ENCODE results near the gene KRTAP5-2. TPM values are rescaled to one million over a fixed set of nuclear protein-coding genes. Genes with fewer than 3 reads are reported as not detected.
"Not testable (repeated sequence)": the region's sequence is repeated elsewhere in the genome, so short reads cannot be mapped to it uniquely, and the experiment has no call there.

Gene KRTAP5-2
- total RNA-seq, 1 experiment from 2014 or later, result not detected

- no peak for DNase-seq (ENCODE audit: low spot score)
- in situ Hi-C loops (cut with HindIII; ENCODE audit: low sequenced_read_pairs), result loop anchor here (10.0 kb wide), 1 partner anchor 95 kb away; no protein-coding TSS in a partner anchor
Observed at GRCh38 chr11:1629326-1630185, 31.5 kb upstream of the KRTAP5-2 start, which contains the start of gene KRTAP5-5. KRTAP5-5 (plus strand) TSS chr11:1629775; CDS start chr11:1629841, 66 bp downstream.

- peak; percentile 60 for DNase-seq (ENCODE audit: low spot score)
- in situ Hi-C loops (cut with HindIII; ENCODE audit: low sequenced_read_pairs), result loop anchor here (10.0 kb wide), 1 partner anchor 94 kb away; no protein-coding TSS in a partner anchor
Observed at GRCh38 chr11:1628506-1629325, 30.6 kb upstream of the KRTAP5-2 start.

GRCh38 chr11:1625541-1625940 is 27.4 kb upstream of the KRTAP5-2 start:
- DNase-seq (ENCODE audit: low spot score), result no peak
- in situ Hi-C loops (cut with HindIII; ENCODE audit: low sequenced_read_pairs), result loop anchor here (10.0 kb wide), 1 partner anchor 91 kb away; no protein-coding TSS in a partner anchor

- in situ Hi-C loops (cut with HindIII; ENCODE audit: low sequenced_read_pairs), result loop anchor here (10.0 kb wide), 1 partner anchor 90 kb away; no protein-coding TSS in a partner anchor
- no peak for DNase-seq (ENCODE audit: low spot score)
Observed at GRCh38 chr11:1624621-1625020, 26.5 kb upstream of the KRTAP5-2 start.

- DNase-seq (ENCODE audit: low spot score), result no peak
- in situ Hi-C loops (cut with HindIII; ENCODE audit: low sequenced_read_pairs), result loop anchor here (10.0 kb wide), 1 partner anchor 89 kb away; no protein-coding TSS in a partner anchor
Observed at GRCh38 chr11:1623716-1624115, 25.6 kb upstream of the KRTAP5-2 start.

GRCh38 chr11:1622086-1622485 is 24.0 kb upstream of the KRTAP5-2 start, which contains the start of gene KRTAP5-4:
KRTAP5-4 (minus strand) TSS chr11:1622138; CDS start chr11:1622093, 45 bp downstream.
- in situ Hi-C loops (cut with HindIII; ENCODE audit: low sequenced_read_pairs), result loop anchor here (10.0 kb wide), 1 partner anchor 87 kb away; no protein-coding TSS in a partner anchor
- DNase-seq (ENCODE audit: low spot score), result peak; percentile 37

- in situ Hi-C loops (cut with HindIII; ENCODE audit: low sequenced_read_pairs), result no loop called here
- DNase-seq (ENCODE audit: low spot score), result no peak
Observed at GRCh38 chr11:1619449-1619848, 21.4 kb upstream of the KRTAP5-2 start.

GRCh38 chr11:1618231-1618630 is 20.1 kb upstream of the KRTAP5-2 start:
- no peak for DNase-seq (ENCODE audit: low spot score)
- in situ Hi-C loops (cut with HindIII; ENCODE audit: low sequenced_read_pairs), result no loop called here

GRCh38 chr11:1608363-1608762 is 10.3 kb upstream of the KRTAP5-2 start, which contains the start of gene KRTAP5-3:
KRTAP5-3 (minus strand) TSS chr11:1608463; CDS start chr11:1608385, 78 bp downstream.
- no peak for DNase-seq (ENCODE audit: low spot score)
- in situ Hi-C loops (cut with HindIII; ENCODE audit: low sequenced_read_pairs), result no loop called here

GRCh38 chr11:1607901-1608300 is 9.8 kb upstream of the KRTAP5-2 start:
- DNase-seq (ENCODE audit: low spot score); in situ Hi-C loops (cut with HindIII; ENCODE audit: low sequenced_read_pairs): not testable (repeated sequence)

GRCh38 chr11:1607156-1607845 is 9.2 kb upstream of the KRTAP5-2 start:
- not testable (repeated sequence) for DNase-seq (ENCODE audit: low spot score)

GRCh38 chr11:1605923-1606322 is 7.8 kb upstream of the KRTAP5-2 start:
- in situ Hi-C loops (cut with HindIII; ENCODE audit: low sequenced_read_pairs); DNase-seq (ENCODE audit: low spot score): not testable (repeated sequence)

More at GRCh38 chr11:1607156-1607845, 9.2 kb upstream of the KRTAP5-2 start:
- in situ Hi-C loops (cut with HindIII; ENCODE audit: low sequenced_read_pairs), result not testable (repeated sequence)

GRCh38 chr11:1604711-1605110 is 6.6 kb upstream of the KRTAP5-2 start:
- no peak for DNase-seq (ENCODE audit: low spot score)
- in situ Hi-C loops (cut with HindIII; ENCODE audit: low sequenced_read_pairs), result no loop called here

GRCh38 chr11:1604181-1604580 is 6.1 kb upstream of the KRTAP5-2 start:
- in situ Hi-C loops (cut with HindIII; ENCODE audit: low sequenced_read_pairs), result no loop called here
- DNase-seq (ENCODE audit: low spot score), result no peak

GRCh38 chr11:1603629-1604028 is 5.5 kb upstream of the KRTAP5-2 start:
- in situ Hi-C loops (cut with HindIII; ENCODE audit: low sequenced_read_pairs), result no loop called here
- DNase-seq (ENCODE audit: low spot score), result no peak

GRCh38 chr11:1601663-1602062 is 3.6 kb upstream of the KRTAP5-2 start:
- in situ Hi-C loops (cut with HindIII; ENCODE audit: low sequenced_read_pairs); DNase-seq (ENCODE audit: low spot score): not testable (repeated sequence)

- DNase-seq (ENCODE audit: low spot score), result no peak
- in situ Hi-C loops (cut with HindIII; ENCODE audit: low sequenced_read_pairs), result no loop called here
Observed at GRCh38 chr11:1600626-1601025, 2.5 kb upstream of the KRTAP5-2 start.

GRCh38 chr11:1598816-1599215 is 722 bp upstream of the KRTAP5-2 start:
- in situ Hi-C loops (cut with HindIII; ENCODE audit: low sequenced_read_pairs), result no loop called here
- no peak for DNase-seq (ENCODE audit: low spot score)

GRCh38 chr11:1598406-1598805 is 312 bp upstream of the KRTAP5-2 start:
- DNase-seq (ENCODE audit: low spot score); in situ Hi-C loops (cut with HindIII; ENCODE audit: low sequenced_read_pairs): not testable (repeated sequence)

Data from G401 (cell line).